LNCaP clone FGC (cell line): Measurements from ENCODE around the gene RNF208.
"Not testable (repeated sequence)": the region's sequence is repeated elsewhere in the genome, so short reads cannot be mapped to it uniquely, and the experiment has no call there.

ENCODE experiments used
- DNase-seq: peaks from one replicate; pipeline ENCODE4 v3.0.0-alpha.2; 2011; ENCODE audit warnings: low read depth
- H3K4me3 ChIP-seq: 2 replicates; pipeline ENCODE4 v1.5.1; 2011; ENCODE audit warnings: mild to moderate bottlenecking, low read depth, low read length, control low read depth
- TF ChIP-seq, protein P1 (sequence below): IDR thresholded peaks from 2 replicates; pipeline ENCODE4 v1.5.1; 2012; ENCODE audit warnings: mild to moderate bottlenecking; ENCODE audit not compliant: control insufficient read depth, insufficient read depth; ENCODE audit errors: extremely low read depth

RNF208 gene

DNA sequence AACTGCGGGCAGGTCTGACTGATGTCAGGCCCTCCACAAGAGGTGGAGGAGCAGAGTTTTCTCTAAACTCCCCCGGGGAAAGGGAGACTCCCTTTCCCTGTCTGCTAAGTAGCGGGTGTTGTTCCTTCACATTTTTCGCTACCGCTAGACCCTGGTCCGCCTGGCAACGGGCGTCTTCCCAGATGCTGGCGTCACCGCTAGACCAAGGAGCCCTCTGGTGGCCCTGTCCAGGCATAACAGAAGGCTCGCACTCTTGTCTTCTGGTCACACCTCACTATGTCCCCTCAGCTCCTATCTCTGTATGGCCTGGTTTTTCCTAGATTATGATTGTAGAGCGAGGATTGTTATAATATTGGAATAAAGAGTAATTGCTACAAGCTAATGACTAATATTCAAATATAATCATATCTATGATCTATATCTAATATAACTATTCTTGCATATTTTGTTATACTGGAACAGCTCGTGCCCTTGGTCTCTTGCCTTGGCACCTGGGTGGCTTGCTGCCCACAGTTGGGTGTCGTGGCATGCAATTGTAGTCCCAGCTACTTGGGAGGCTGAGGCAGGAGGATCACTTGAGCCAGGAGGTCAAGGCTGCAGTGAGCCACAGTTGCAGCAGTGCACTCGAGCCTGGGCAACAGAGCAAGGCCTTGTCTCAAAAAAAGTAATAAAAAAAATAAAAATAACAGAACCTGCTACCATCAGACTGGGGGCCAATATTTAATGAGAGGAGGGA is 40.3 kb upstream of the RNF208 start:
- not testable (repeated sequence) for H3K4me3 ChIP-seq, DNase-seq
- TF ChIP-seq, protein P1, sequence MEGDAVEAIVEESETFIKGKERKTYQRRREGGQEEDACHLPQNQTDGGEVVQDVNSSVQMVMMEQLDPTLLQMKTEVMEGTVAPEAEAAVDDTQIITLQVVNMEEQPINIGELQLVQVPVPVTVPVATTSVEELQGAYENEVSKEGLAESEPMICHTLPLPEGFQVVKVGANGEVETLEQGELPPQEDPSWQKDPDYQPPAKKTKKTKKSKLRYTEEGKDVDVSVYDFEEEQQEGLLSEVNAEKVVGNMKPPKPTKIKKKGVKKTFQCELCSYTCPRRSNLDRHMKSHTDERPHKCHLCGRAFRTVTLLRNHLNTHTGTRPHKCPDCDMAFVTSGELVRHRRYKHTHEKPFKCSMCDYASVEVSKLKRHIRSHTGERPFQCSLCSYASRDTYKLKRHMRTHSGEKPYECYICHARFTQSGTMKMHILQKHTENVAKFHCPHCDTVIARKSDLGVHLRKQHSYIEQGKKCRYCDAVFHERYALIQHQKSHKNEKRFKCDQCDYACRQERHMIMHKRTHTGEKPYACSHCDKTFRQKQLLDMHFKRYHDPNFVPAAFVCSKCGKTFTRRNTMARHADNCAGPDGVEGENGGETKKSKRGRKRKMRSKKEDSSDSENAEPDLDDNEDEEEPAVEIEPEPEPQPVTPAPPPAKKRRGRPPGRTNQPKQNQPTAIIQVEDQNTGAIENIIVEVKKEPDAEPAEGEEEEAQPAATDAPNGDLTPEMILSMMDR, result peak; percentile 22

DNA sequence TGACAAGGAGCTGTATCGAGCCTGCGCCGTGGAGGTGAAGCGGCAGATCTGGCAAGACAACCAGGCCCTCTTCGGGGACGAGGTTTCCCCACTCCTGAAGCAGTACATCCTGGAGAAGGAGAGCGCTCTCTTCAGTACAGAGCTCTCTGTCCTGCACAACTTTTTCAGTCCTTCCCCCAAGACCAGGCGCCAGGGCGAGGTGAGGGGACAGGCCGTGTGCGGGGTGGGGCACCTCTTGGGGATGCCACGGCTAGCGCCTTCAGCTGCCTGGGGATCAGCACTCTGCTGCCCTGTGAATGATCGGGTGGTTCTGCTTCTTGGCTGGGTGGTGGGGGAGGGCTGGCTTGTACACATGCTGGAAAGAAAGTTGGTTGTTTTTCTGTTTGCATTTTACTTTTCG is 34.8 kb upstream of the RNF208 start:
- TF ChIP-seq, protein P1, result no peak
- DNase-seq, result no peak
- peak overlapping the region; percentile 98 for H3K4me3 ChIP-seq

DNA sequence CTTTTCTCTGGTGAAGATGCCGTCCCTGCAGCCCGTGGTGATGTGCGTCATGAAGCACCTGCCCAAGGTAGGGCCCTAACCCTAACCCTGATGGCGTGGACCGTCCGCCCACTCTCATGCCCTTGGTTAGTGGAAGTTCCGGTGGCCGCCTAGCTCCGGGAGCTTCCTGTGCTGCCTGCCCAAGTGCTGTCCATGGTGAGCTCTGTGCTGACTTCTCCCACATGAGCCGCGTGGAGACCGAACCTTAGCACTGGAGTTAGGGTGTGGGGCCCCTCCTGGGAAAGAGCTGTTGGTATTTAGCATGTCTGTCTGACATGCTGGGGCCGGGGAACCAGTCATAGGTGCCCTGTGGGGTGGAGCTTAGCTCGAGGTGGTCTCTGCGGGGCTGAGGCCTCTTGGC is 34.3 kb upstream of the RNF208 start:
- peak overlapping the region; percentile 98 for H3K4me3 ChIP-seq
- TF ChIP-seq, protein P1, result no peak
- DNase-seq, result no peak

DNA sequence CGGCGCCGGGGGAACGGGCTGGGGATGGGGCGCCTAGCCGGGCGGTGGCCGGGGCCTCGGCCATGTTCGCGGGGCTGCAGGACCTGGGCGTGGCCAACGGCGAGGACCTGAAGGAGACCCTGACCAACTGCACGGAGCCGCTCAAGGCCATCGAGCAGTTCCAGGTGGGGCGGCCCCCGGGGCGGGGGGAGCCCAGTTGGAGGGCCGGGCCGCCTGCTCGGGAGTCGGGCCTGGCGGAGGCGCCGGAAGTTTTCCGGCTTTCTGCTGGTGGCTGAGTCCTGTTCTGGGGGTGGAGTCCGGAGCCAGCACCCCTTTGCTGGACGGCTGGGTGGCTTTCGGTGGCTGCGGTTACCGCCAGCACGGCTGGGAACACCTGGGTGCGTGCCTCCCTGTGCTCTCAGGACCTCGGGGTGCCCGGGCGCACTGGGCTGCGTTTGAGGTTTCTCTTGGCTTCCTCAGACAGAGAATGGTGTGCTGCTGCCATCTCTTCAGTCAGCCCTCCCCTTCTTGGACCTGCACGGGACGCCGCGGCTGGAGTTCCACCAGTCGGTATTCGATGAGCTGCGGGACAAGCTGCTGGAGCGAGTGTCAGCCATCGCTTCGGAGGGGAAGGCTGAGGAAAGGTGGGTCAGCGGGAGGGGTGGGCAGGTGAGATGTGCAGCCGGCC is 33.5 kb upstream of the RNF208 start:
- no peak for DNase-seq
- H3K4me3 ChIP-seq, result peak overlapping the region; percentile 98
- TF ChIP-seq, protein P1, result no peak

DNA sequence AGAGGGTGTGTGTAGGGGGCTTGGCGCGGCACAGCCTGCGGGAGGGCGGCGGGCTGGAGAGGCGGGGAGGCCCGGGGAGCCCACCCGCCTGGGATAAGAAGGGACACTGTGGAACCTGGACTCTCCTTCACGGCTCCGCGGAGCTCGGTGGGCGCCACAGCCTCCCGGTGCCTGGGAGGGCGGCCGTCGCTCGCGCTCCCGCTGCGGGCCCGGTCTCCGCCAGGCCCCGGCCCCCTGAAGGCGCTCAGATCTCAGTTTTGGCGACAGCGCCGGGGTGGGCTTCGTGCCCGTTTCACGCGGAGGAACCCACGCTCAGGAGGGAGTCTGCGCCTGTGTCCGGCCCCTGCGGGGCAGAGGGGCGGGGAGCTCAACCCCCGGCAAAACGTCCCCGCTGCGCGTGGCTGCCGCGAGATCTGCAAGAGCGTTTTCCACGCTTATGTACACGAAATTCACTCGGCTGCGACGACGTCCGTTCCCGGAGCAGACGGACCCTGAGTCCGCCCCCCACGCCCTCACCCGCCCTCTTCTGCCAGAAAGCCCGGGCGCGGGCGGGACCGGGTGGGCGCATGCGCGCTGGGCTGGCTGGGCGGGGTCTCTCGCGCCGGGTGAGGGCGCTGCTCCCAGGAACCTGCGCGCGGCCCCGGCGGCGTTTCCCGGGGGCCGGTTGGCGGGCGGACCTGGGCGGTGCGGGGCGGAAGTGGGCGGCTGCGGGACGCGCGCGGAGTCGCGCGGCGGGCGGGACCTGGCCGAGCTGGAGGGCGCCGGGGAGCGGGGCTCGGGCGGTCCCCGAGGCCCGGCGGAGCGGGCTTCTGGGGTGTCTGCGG is 32.8 kb upstream of the RNF208 start, which contains the start of gene NELFB:
NELFB (plus strand) TSS at position 704 of the 824 bp plus-strand sequence.
- TF ChIP-seq, protein P1, result no peak
- peak within 1 kb of the TSS; percentile 98 for H3K4me3 ChIP-seq
- peak; percentile 27 for DNase-seq

DNA sequence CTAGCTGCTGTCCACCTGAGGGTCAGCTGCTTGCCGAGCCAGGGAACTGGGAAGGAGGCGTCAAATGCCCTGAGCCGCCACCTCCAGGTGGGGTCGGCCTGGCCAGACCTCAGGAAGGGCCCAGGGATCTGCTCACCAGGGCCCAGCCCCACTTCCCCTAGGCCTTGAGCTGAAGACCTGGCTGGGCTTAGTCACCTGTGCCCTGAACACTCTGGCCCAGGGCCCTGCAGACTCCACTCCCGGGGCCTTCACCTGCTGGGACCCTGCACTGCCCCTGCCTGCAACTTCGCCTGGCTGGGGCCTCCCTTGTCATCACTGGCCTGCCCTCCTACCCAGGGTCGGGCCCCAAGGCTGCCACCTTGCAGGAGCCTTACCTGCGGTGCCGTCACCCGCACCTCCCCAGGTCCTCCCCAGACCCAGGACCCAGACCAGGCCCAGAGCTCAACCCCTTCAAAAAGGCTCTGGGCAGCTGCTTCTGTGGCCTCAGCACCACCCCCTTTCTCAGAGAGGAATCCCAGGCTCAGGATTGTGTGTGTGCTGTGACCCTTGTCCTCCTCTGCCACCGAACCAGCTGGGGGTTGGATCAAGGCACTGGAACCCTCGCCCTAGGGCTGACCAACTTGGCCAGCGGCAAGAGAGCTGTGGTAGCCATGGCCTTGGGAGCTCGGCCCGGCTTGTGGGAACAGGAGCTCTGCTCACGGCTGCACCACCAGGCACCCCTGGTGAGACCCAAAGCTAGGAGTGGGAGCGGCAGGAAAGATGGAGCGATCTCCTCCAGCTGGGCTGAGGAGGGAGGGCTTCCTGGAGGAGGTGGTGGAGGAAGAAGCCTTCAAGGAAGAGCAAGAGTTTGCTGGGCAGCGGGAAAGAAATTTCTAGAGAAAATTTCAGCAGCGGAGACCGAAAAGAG is 31.9 kb upstream of the RNF208 start:
- TF ChIP-seq, protein P1, result no peak
- H3K4me3 ChIP-seq, result peak overlapping the region; percentile 98
- no peak for DNase-seq
